HG02943 (cell line): ENCODE results near the gene FEZF1.
"Not testable (repeated sequence)": the region's sequence is repeated elsewhere in the genome, so short reads cannot be mapped to it uniquely, and the experiment has no call there.

Experiments used
- ATAC-seq: cut with Tn5 transposase; IDR thresholded peaks from one replicate; pipeline ENCODE4 v1.9.1; 2021; ENCODE audit warnings: mild to moderate bottlenecking, low read depth, moderate library complexity; ENCODE audit not compliant: unreplicated experiment

The FEZF1 gene

DNA sequence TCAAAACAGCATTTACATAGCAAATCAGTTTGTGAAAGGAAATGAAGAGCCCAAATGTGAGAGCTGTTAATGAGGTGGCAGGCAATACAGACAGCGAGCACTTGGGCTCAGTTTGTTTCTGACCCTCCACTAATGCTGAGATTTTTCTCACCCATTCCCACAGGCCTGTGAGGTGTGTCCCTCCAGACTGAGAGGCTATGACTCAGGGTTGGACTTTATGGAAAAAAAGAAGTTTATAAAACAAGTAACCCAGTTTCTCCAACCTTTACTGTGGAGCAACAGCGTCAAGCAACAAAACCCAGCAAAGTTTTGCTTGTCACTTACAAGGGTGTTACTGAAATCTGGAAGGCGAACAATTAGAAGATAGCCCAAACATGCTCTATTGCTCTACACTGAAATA, 4.9 kb upstream of the FEZF1 start:
- ATAC-seq: no peak

- ATAC-seq: no peak
Measured at GRCh38 chr7:122307228-122307621, 2.7 kb upstream of the FEZF1 start.

- ATAC-seq: no peak
Measured at GRCh38 chr7:122306320-122307227, 2.0 kb upstream of the FEZF1 start.

DNA sequence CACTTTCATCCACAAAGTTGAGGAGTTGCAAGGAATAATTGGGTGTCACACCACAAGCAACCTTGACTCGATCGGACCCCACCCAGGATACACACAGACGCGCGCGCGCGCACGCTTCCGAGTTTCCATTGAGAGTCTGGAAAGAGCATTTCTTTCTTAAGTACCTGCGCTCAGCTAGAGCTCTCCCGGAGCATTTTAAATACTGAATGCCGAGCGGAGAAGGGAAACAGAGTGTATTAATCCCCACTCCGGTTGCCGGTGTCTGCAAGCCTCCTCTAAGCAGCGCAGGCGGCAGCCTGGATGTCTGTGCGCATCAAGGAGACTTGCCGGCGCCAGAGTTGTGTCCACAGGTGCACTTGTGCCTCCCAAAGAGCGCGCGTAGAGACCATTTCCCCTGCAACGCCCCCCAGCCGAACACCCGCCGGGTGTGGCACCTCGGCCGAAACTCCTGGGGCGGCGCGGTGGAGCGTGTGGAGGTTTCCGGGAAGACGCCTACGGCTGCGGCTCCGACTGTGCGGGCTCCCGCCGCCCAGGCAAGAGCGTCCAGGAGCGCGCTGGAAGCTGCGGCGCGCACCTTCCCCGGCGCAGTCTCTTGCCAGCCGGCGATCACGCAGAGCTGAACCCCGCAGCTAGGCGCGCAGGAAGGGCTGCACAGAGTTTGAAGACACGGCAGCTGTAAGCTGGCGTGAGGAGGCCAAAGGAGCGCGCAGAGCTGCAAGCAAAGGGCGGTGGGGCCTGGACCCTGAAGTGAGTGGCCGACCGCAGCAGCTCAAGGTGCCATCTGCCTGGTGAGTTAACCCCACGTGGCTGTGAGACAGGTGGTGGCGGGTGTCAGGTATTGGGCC, 1.1 kb upstream of the FEZF1 start:
- ATAC-seq: no peak

DNA sequence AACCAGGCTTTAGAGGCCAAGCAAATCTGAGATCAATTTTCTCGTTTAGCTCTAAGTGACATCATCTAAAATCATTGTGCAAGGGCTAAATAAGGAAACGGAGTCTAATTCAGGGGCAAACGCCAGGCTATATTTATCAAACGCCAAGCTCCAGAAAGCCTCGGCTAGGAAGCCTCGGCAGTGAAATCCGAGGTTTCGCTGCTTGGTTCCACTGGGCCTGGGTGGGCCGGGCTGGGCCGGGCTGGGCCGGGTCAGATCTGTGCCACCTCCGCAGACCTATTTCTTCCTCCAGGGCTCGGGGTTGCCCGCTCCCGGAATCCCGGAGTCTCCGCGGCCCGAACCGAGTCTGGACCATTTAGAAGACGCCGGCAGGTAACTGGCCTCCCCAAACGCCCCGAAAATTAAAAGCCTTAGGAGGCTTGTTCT, 459 bp upstream of the FEZF1 start:
- ATAC-seq: no peak

GRCh38 chr7:122303531-122304318, 825 bp downstream of the FEZF1 start:
- ATAC-seq: no peak

- no peak for ATAC-seq
Measured at GRCh38 chr7:122302761-122303530, 1.6 kb downstream of the FEZF1 start.

DNA sequence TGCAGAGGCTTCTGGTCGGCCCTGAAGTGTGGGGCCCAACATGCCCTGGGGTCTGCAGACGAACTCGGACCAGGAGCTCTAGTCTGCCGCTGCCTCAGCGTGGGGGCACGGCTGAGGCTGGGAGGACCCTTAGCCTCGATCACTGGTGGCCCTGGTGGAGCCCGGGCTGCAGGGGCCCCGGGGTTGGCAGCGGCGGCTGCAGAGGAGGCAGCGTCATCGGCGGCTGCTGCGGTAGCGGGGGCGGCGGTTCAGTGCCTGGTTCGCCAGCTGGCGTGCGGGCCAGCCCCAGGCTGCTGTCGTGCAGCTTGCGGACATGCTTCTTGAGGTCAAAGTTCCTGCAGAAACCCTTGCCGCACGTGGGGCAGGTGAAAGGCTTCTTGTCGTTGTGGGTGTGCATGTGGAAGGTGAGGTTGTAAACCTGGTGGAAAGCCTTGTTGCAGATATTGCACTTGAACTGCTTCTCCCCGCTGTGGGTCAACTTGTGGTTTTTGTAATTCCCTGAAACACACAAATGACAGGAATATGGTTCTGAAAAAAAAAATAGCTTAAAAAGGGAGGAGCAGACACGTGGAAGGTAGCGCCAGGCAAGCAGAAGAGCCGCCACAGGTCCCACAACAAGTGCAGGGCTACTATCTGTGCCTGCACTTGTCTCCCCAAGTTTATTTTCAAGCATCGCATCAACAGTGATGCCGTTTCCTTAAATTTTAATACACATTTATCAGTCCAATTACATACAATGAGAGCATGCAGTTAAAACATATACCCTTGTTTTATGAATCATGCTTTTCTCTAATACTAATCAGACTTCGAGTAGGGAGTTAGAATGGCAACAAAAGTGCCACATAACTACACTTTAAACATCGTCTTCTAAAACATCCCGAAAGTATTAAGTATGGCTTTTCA, 2.4 kb downstream of the FEZF1 start:
- ATAC-seq: no peak

- no peak for ATAC-seq
Measured at GRCh38 chr7:122300956-122301833, 3.4 kb downstream of the FEZF1 start.

DNA sequence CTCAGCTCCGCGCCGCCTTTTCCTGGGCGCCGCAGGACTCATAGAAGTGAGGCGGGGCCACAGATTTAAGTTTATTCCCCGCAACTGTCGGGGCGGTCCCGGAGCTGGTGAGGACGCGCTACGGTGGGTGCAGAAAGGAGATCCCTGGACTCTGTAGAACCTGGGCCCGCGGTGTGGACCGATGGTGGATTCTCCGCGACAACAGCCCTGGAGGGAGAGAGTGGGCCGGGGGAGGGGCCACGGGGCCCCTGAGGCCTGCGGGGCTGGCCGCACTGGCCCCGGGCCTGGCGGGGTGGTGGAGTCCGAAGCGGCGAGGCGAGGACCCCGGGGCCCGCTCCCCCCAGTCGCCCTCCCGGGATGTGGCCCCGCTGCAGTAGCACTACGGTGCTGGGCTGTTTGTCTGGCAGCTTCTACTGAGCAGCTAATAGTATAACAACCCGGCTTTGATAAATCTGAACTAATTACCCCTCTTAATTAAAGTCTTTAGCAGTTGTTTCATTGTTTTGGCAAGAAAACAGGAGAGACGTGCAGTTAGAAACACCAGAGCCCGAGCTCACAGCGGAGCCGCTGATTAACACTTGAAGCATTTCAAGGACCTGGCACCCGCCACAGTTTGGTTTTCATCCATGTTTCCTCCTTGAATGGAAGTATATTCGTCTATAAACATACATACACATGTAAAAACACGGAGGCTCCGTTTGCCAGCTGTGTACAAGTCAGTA, 4.2 kb downstream of the FEZF1 start:
- no peak for ATAC-seq

GRCh38 chr7:122299624-122300210, 4.8 kb downstream of the FEZF1 start:
- ATAC-seq: no peak

- ATAC-seq: no peak
Measured at GRCh38 chr7:122298618-122299017, 5.9 kb downstream of the FEZF1 start.

DNA sequence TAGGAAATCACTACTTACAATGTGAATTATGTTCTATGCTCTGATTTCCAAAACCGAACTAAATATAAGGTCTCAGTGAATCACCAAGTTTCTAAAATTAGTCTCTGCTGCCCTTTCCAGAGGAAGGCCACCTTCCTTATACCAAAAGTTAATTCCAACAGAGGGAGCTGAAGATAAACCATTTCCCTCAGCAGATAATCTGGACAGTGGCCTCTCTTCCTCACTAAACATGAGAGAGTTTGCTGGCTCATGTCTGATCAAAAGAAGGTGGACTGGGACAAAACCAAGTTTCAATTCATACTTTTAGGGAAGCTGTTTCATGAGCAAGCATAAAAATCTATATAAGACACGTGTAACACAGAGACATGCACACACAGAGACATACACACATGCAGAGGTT, 6.4 kb downstream of the FEZF1 start:
- no peak for ATAC-seq

GRCh38 chr7:122291189-122291588, 13.4 kb downstream of the FEZF1 start:
- ATAC-seq: no peak

GRCh38 chr7:122290476-122290875, 14.1 kb downstream of the FEZF1 start:
- no peak for ATAC-seq

- no peak for ATAC-seq
Measured at GRCh38 chr7:122289426-122289825, 15.1 kb downstream of the FEZF1 start.

- not testable (repeated sequence) for ATAC-seq
Measured at GRCh38 chr7:122284608-122285007, 19.9 kb downstream of the FEZF1 start.
